ENCODE measurements around the gene SLC4A7.
"Not testable (repeated sequence)": the region's sequence is repeated elsewhere in the genome, so short reads cannot be mapped to it uniquely, and the experiment has no call there.

Gene SLC4A7

GRCh38 chr3:27357665-27358258, 126.4 kb downstream of the SLC4A7 start:
- DNase-seq, result no peak

- no peak for DNase-seq
Measured at GRCh38 chr3:27356976-27357375, 127.2 kb downstream of the SLC4A7 start.

- DNase-seq, result no peak
Measured at GRCh38 chr3:27354588-27355203, 129.5 kb downstream of the SLC4A7 start.

GRCh38 chr3:27354161-27354560, 130.0 kb downstream of the SLC4A7 start:
- DNase-seq, result no peak

- DNase-seq, result no peak
Measured at GRCh38 chr3:27353221-27353620, 131.0 kb downstream of the SLC4A7 start.

- no peak for DNase-seq
Measured at GRCh38 chr3:27352047-27352446, 132.1 kb downstream of the SLC4A7 start.

GRCh38 chr3:27349832-27350231, 134.4 kb downstream of the SLC4A7 start:
- no peak for DNase-seq

- no peak for DNase-seq
Measured at GRCh38 chr3:27345959-27346865, 138.0 kb downstream of the SLC4A7 start.

GRCh38 chr3:27345493-27345892, 138.7 kb downstream of the SLC4A7 start:
- no peak for DNase-seq

- no peak for DNase-seq
Measured at GRCh38 chr3:27345045-27345444, 139.1 kb downstream of the SLC4A7 start.

GRCh38 chr3:27344192-27344591, 140.0 kb downstream of the SLC4A7 start:
- no peak for DNase-seq

- no peak for DNase-seq
Measured at GRCh38 chr3:27342267-27342666, 141.9 kb downstream of the SLC4A7 start.

GRCh38 chr3:27340534-27340933, 143.7 kb downstream of the SLC4A7 start:
- DNase-seq, result no peak

- DNase-seq, result no peak
Measured at GRCh38 chr3:27335571-27335970, 148.6 kb downstream of the SLC4A7 start.

- DNase-seq, result no peak
Measured at GRCh38 chr3:27333843-27334242, 150.3 kb downstream of the SLC4A7 start.

- not testable (repeated sequence) for DNase-seq
Measured at GRCh38 chr3:27328982-27329762, 155.0 kb downstream of the SLC4A7 start.

- peak; percentile 76 for DNase-seq
Measured at GRCh38 chr3:27326629-27327545, 157.3 kb downstream of the SLC4A7 start.

GRCh38 chr3:27326202-27326601, 158.0 kb downstream of the SLC4A7 start:
- DNase-seq, result no peak

- no peak for DNase-seq
Measured at GRCh38 chr3:27325419-27325818, 158.8 kb downstream of the SLC4A7 start.

GRCh38 chr3:27324686-27325085, 159.5 kb downstream of the SLC4A7 start:
- no peak for DNase-seq

- DNase-seq, result no peak
Measured at GRCh38 chr3:27323087-27323570, 161.1 kb downstream of the SLC4A7 start.
